GM12801 (cell line): ENCODE measurements around the gene TMPRSS9.

Experiments
- TF ChIP-seq, protein P1 (sequence below): IDR thresholded peaks from one replicate; pipeline ENCODE4 v1.5.1; 2011; ENCODE audit warnings: control low read depth; ENCODE audit not compliant: insufficient read length; ENCODE audit errors: extremely low read depth

TMPRSS9 gene

DNA sequence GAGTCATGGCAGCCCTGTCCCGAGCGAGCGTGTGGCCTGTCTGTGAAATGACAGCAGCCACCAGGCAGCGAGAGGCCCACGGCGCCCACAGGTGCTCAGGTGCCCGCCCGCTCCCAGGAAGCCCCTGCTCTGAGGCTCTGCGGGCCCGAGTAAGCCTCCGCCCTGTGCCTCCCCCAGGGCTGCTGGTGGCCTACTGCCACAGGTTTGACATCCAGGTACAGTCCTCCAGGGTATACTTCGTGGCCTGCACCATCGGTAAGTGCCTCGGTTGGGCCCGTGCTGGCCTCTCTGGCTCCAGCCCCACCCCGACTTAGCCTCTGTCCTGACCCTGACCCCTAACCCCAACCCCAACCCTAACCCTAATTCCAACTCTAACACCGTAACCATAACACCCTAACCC is 15.0 kb upstream of the TMPRSS9 start:
- TF ChIP-seq, protein P1, sequence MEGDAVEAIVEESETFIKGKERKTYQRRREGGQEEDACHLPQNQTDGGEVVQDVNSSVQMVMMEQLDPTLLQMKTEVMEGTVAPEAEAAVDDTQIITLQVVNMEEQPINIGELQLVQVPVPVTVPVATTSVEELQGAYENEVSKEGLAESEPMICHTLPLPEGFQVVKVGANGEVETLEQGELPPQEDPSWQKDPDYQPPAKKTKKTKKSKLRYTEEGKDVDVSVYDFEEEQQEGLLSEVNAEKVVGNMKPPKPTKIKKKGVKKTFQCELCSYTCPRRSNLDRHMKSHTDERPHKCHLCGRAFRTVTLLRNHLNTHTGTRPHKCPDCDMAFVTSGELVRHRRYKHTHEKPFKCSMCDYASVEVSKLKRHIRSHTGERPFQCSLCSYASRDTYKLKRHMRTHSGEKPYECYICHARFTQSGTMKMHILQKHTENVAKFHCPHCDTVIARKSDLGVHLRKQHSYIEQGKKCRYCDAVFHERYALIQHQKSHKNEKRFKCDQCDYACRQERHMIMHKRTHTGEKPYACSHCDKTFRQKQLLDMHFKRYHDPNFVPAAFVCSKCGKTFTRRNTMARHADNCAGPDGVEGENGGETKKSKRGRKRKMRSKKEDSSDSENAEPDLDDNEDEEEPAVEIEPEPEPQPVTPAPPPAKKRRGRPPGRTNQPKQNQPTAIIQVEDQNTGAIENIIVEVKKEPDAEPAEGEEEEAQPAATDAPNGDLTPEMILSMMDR, result no peak

DNA sequence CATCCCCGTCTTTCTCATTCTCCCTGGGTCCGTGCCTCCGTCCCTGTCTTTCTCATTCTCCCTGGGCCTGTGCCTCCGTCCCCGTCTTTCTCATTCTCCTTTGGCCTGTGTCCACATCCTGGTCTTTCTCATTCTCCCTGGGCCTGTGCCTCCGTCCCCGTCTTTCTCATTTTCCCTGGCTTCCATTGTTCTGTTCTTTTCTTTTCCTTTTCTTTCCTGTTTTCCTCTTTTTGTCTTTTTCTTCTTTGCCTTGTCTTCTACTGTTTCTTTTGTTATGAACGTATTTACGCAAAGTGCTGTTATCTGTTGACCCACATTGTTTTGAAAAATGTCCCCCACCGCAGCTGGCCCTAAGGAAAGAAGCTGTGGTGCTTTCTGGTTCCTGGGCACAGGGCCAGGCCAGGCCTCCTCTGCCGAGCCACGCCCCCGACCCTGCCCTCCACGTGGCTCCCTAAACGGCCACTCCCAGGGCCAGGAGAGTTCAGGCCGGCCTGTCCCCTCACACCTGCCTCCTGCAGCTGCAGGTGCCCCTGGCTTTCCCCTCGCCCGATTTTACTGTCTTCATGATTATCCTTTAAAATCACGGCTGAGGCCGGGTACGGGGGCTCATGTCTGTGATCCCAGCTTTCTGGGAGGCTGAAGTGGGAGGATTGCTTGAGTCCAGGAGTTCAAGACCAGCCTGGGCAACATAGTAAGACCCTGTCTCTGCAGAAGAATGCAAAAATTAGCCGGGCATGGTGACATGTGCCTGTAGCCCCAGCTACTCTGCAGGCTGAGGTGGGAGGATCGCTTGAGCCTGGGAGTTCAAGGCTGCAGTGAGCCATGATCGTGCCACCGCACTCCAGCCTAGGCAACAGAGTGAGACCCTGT is 14.0 kb upstream of the TMPRSS9 start:
- TF ChIP-seq, protein P1, result no peak

DNA sequence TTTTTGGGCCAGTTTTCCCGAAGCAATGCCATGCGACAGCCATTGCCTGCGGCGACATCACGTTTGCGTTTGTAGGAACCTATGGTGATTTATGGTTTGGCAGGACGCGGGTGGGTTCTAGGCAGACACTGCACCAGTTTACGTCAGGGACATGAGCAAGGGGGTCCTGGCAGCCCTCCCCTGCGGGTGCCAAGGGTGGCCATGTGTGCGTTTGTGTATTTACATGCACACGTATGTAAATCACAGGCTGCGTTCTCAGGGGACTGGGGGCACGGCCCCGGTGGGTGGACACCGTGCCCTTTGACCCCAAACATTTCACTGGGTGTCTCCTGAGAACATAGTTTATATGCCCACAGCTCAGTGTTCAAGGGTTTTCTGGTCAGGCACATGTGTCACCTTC is 9.4 kb upstream of the TMPRSS9 start:
- TF ChIP-seq, protein P1, result no peak

DNA sequence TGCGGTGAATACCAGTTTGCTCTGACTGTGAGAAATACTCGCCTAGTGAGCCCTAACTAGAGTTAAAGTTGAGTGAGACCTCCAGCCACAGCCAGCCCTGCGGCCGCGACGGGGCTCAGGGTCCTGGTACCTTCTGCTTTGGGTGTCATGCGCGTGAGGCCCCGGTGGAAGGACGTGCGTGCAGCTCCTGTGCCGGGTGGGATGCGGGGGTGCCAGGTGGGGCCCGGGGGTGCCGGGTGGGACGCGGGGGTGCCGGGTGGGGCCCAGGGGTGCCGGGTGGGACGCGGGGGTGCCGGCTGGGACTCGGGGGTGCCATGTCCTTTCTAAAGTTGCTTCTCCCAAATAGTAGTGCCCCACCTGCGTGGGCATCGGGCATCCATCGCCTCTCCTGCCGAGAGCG is 8.5 kb upstream of the TMPRSS9 start:
- TF ChIP-seq, protein P1, result no peak

DNA sequence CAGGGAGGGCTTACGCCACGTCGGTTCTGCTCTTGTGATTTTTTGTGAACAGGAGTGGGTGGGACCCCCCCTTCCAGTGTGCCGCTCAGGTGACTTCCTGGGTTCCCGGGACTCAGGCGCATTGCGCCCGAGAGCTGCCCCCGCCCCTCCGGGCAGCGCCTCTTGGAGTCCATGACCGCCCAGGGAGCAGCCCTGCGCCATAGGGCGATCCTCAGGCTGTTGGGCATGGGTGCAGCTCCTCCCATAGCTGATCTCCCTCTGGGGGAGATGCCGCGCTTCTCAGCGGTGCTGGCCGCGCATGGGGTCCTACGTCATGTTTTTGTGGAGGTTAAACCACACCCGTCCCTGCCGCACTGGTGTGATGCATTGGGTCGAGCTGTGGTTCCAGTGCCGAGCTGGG is 7.9 kb upstream of the TMPRSS9 start:
- TF ChIP-seq, protein P1, result no peak

DNA sequence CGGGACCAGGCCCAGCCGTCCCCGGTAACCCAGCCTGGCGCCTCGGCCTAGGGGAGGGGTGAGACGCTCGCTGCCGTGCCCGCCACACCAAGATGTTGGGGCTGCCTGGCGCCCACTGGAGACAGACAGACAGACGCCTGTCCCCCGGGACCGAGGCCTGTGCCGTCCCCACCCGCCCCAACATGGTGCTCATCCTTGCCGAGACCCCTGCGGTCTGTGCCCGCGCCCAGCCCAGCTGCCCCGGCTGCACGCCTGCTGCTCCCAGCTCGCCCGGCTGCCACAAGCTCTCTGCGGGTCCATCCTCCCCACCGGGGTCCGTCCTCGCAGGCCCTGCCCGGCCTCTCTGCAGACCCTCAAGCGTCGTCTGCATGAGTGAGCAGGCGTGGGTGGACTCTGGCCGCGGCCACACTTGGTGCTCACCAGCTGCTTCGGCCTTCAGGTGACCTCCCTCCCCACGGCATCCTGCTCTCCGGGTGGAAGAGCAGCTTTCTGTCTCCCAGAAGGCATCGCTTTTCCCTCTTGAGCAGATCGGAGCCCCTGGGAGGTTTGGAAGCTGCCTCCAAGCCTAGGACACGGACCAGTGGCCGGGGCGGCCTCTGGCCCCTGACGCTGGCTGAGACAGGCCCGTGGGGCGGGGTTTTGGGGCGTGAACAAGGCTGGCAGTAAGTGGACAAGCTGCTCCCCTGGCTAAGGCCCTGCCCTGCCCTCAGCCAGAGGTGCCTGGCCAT is 6.7 kb upstream of the TMPRSS9 start:
- TF ChIP-seq, protein P1, result no peak

DNA sequence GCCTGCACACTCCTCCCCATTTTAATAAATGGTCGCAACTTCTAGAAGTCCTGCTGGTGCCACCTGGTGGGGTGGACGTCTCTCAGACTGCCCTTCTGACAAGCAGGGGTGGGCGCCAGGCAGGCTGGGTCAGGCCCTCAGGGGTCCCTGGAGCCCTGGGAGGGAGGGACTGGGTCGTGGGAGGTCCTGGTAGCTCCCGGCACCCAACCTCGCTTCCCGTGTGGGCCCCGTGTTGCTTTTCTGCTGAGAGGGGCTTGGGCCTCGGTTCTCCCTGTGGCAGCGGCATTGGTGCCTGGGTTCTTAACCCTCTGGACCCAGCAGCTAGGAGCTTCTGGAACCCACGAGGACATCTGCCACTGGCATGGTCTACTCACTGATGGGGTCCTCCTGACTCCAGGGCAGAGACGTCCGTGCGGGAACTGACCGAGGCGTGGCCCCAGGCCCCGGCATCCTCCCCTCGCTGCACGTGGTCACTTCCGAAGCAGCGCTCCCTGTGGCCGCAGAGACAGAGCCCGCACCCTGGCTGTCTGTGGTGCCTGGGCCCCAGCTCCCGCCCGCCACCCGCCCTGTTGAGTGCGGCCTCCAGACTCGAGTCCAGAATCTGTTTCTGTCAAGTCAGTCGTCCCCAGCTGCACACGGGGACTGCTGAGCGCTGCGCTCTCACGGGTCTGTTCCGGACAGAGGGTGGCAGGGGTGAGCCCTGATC is 6.0 kb upstream of the TMPRSS9 start:
- TF ChIP-seq, protein P1, result no peak
